IMR-90 (cell line): ENCODE measurements around the gene COL20A1. TPM values are rescaled to one million over a fixed set of nuclear protein-coding genes. Genes with fewer than 3 reads are reported as not detected.

Experiments
- ATAC-seq: fragments of 200-7000 bp; cut with Tn5 transposase; 2 replicates; pipeline ENCODE4 v1.9.1; 2020; ENCODE audit warnings: low read depth, mild to moderate bottlenecking, moderate library complexity
- BruUV-seq: library from RNA; stranded (reverse); fragments of 400-500 nt; replicated peaks from 2 replicates; lab custom pipeline; 2021; lab: Mats Ljungman, UMichigan
- CTCF ChIA-PET: fragments of 300-600 bp; formaldehyde crosslinking; extraction: SDS; loops from one replicate; lab custom pipeline; 2021; ENCODE audit warnings: antibody characterized with exemption; lab: Yijun Ruan, JAX
- POLR2A ChIA-PET: fragments of 300-600 bp; sonication (Branson Sonifier 250); formaldehyde crosslinking; loops from one replicate; lab custom pipeline; 2022; ENCODE audit warnings: antibody characterized with exemption; ENCODE audit not compliant: unreplicated experiment; lab: Charles Lee
- DNase-seq: peaks from one replicate; pipeline ENCODE4 v3.0.0; 2013
- H2AFZ ChIP-seq: replicated peaks from 2 replicates; pipeline ENCODE3; 2013; ENCODE audit warnings: low read length, mild to moderate bottlenecking; ENCODE audit not compliant: poor library complexity
- H2AK5ac ChIP-seq: 2 replicates; pipeline ENCODE4 v1.6.1; 2013; ENCODE audit warnings: low read depth, low read length, inconsistent platforms
- H2AK9ac ChIP-seq: replicated peaks from 2 replicates; pipeline ENCODE3; 2013; ENCODE audit warnings: mild to moderate bottlenecking, low read depth, low read length, moderate library complexity; ENCODE audit not compliant: poor library complexity
- H2BK120ac ChIP-seq: 2 replicates; pipeline ENCODE4 v1.6.1; 2013; ENCODE audit warnings: low read depth, low read length, inconsistent platforms
- H2BK15ac ChIP-seq: 3 replicates; pipeline ENCODE4 v1.6.1; 2013; ENCODE audit warnings: low read depth, low read length, inconsistent platforms
- H2BK20ac ChIP-seq: 2 replicates; pipeline ENCODE4 v1.6.1; 2013; ENCODE audit warnings: low read depth, mild to moderate bottlenecking, inconsistent platforms, low read length, moderate library complexity
- H2BK5ac ChIP-seq: 2 replicates; pipeline ENCODE4 v1.6.1; 2013; ENCODE audit warnings: mild to moderate bottlenecking, low read depth, low read length, inconsistent platforms; ENCODE audit not compliant: poor library complexity, severe bottlenecking
- H3K14ac ChIP-seq: replicated peaks from 2 replicates; pipeline ENCODE4 v1.6.1; 2013; ENCODE audit warnings: low read depth, low read length, inconsistent platforms
- H3K18ac ChIP-seq: 2 replicates; pipeline ENCODE4 v1.6.1; 2013; ENCODE audit warnings: low read depth, low read length, control low read depth
- H3K23ac ChIP-seq: 2 replicates; pipeline ENCODE4 v1.6.1; 2013; ENCODE audit warnings: low read depth, low read length, inconsistent platforms
- H3K27ac ChIP-seq: 2 replicates; pipeline ENCODE4 v1.5.1; 2013; ENCODE audit warnings: mild to moderate bottlenecking, control low read depth, low read length; ENCODE audit not compliant: insufficient read depth
- H3K27me3 ChIP-seq: 2 replicates; pipeline ENCODE4 v1.6.1; 2013; ENCODE audit warnings: low read length; ENCODE audit not compliant: control insufficient read depth, insufficient read depth
- H3K36me3 ChIP-seq: 2 replicates; pipeline ENCODE4 v1.6.1; 2013; ENCODE audit warnings: low read length, mixed read lengths; ENCODE audit not compliant: control insufficient read depth, insufficient read depth
- H3K4ac ChIP-seq: 2 replicates; pipeline ENCODE4 v1.6.1; 2013; ENCODE audit warnings: low read depth, low read length, inconsistent platforms
- H3K4me1 ChIP-seq: 2 replicates; pipeline ENCODE4 v1.6.1; 2013; ENCODE audit warnings: low read length, mixed read lengths; ENCODE audit not compliant: control insufficient read depth, insufficient read depth
- H3K4me2 ChIP-seq: 2 replicates; pipeline ENCODE4 v1.6.1; 2013; ENCODE audit warnings: low read depth, mild to moderate bottlenecking, control low read depth, low read length, moderate library complexity
- H3K4me3 ChIP-seq: 2 replicates; pipeline ENCODE4 v1.5.1; 2013; ENCODE audit warnings: low read depth, mild to moderate bottlenecking, control low read depth, low read length, moderate library complexity; ENCODE audit not compliant: insufficient read depth
- H3K56ac ChIP-seq: 2 replicates; pipeline ENCODE4 v1.6.1; 2013; ENCODE audit warnings: low read length, inconsistent platforms; ENCODE audit not compliant: insufficient read depth; ENCODE audit errors: extremely low read depth
- H3K79me1 ChIP-seq, 2 experiments: 2 replicates each; pipeline ENCODE4 v1.6.1; 2013; ENCODE audit warnings: low read length in 2 of 2, inconsistent platforms in 1 of 2, low read depth in 1 of 2
- H3K9ac ChIP-seq: 2 replicates; pipeline ENCODE4 v1.6.1; 2013; ENCODE audit warnings: low read depth, low read length, control low read depth
- H3K9me1 ChIP-seq: 2 replicates; pipeline ENCODE4 v1.6.1; 2013; ENCODE audit warnings: low read length, inconsistent platforms; ENCODE audit not compliant: insufficient read depth
- H3K9me3 ChIP-seq: 2 replicates; pipeline ENCODE4 v1.6.1; 2013; ENCODE audit warnings: low read length; ENCODE audit not compliant: control insufficient read depth, insufficient read depth
- H4K20me1 ChIP-seq: 2 replicates; pipeline ENCODE4 v1.6.1; 2013; ENCODE audit warnings: low read length, inconsistent platforms; ENCODE audit not compliant: insufficient read depth
- H4K5ac ChIP-seq: 2 replicates; pipeline ENCODE4 v1.6.1; 2013; ENCODE audit warnings: mild to moderate bottlenecking, low read depth, low read length, control low read depth
- H4K8ac ChIP-seq, 2 experiments: 2 replicates each; pipeline ENCODE4 v1.6.1; 2013; ENCODE audit warnings: low read depth in 2 of 2, low read length in 2 of 2, control low read depth in 1 of 2, inconsistent platforms in 1 of 2
- H4K91ac ChIP-seq: 2 replicates; pipeline ENCODE4 v1.6.1; 2013; ENCODE audit warnings: low read depth, low read length, inconsistent platforms; ENCODE audit not compliant: insufficient read depth
- BHLHE40 ChIP-seq: fragments of 150-350 bp; IDR thresholded peaks from 2 replicates; pipeline ENCODE4 v1.6.1; 2016; ENCODE audit warnings: mild to moderate bottlenecking, low read depth, low read length
- CEBPB ChIP-seq: IDR thresholded peaks from 2 replicates; pipeline ENCODE4 v1.6.1; 2012; ENCODE audit warnings: low read depth, low read length, improper control_type of control experiment
- ELK1 ChIP-seq: fragments of 150-350 bp; IDR thresholded peaks from 2 replicates; pipeline ENCODE4 v1.6.1; 2016; ENCODE audit warnings: low read depth, mild to moderate bottlenecking, low read length, moderate library complexity, borderline replicate concordance
- MAFK ChIP-seq: IDR thresholded peaks from 2 replicates; pipeline ENCODE4 v1.6.1; 2012; ENCODE audit warnings: low read depth, low read length, improper control_type of control experiment
- MXI1 ChIP-seq: IDR thresholded peaks from 2 replicates; pipeline ENCODE4 v1.6.1; 2012; ENCODE audit warnings: low read depth, mild to moderate bottlenecking, low read length, moderate library complexity, borderline replicate concordance
- NFE2L2 ChIP-seq: fragments of 150-350 bp; IDR thresholded peaks from 2 replicates; pipeline ENCODE4 v1.6.1; 2016; ENCODE audit warnings: low read depth, mild to moderate bottlenecking, low read length
- POLR2A ChIP-seq: IDR thresholded peaks from 2 replicates; pipeline ENCODE4 v1.6.1; 2012; ENCODE audit warnings: mild to moderate bottlenecking, low read depth, low read length
- RCOR1 ChIP-seq: IDR thresholded peaks from 2 replicates; pipeline ENCODE4 v1.6.1; 2012; ENCODE audit warnings: mild to moderate bottlenecking, low read length, improper control_type of control experiment; ENCODE audit not compliant: insufficient replicate concordance
- SMC3 ChIP-seq: fragments of 150-350 bp; IDR thresholded peaks from 2 replicates; pipeline ENCODE4 v1.6.1; 2016; ENCODE audit warnings: low read depth, mild to moderate bottlenecking, antibody characterized with exemption, low read length, moderate library complexity
- WGBS, 2 experiments: methylation state at CpG; one replicate each; pipeline versions ENCODE4 v1.1.5 to v1.1.7; 2013; ENCODE audit warnings: missing lambda C conversion rate in 2 of 2; ENCODE audit not compliant: insufficient read length in 1 of 2; ENCODE audit errors: extremely low coverage in 2 of 2; 5-methylcytosine and 5-hydroxymethylcytosine counted together
- dilution Hi-C: fragments of 300-500 bp; cut with HindIII; formaldehyde crosslinking; loops from one replicate; pipeline ENCODE4 v1.14.3; 2018; ENCODE audit warnings: low sequenced_read_pairs; ENCODE audit not compliant: unreplicated experiment
- in situ Hi-C: fragments of 300-500 bp; cut with MboI; formaldehyde crosslinking; loops from 3 replicates; pipeline ENCODE4 v1.14.3; 2019; ENCODE audit warnings: low sequenced_read_pairs, inconsistent platforms, mixed read lengths
- intact Hi-C: fragments of 100-400 bp; cut with micrococcal nuclease; formaldehyde crosslinking; loops from 2 replicates; pipeline ENCODE4 v1.10.0; 2022
- polyA plus RNA-seq, 3 experiments: library from polyadenylated mRNA; depleted of rRNA; stranded (reverse); fragments of >200 nt; gene quantifications; 2 replicates each; pipeline ENCODE4 v1.2.3, GENCODE V29; 2012; ENCODE audit warnings: low replicate concordance in 1 of 3
- total RNA-seq: library from RNA; depleted of rRNA; stranded (reverse); fragments of >200 nt; gene quantifications from 2 replicates; pipeline ENCODE4 v1.2.3, GENCODE V29; 2012
- TF ChIP-seq, protein P1 (sequence below): fragments of 150-350 bp; IDR thresholded peaks from 2 replicates; pipeline ENCODE4 v1.6.1; 2017; ENCODE audit warnings: mild to moderate bottlenecking, antibody characterized with exemption, low read length, low read depth
- TF ChIP-seq, protein P2 (sequence below): conservative IDR thresholded peaks from 2 replicates; pipeline ENCODE4 v1.5.1; 2012; ENCODE audit warnings: mild to moderate bottlenecking, low read depth, low read length, improper control_type of control experiment

COL20A1 gene
- total and polyA plus RNA-seq, 2 of the 4 experiments (the other 2 are of a cell fraction) = not detected

- no peak overlapping the region for H4K8ac ChIP-seq
- POLR2A ChIA-PET = no interaction called here
- no peak overlapping the region for H2BK20ac ChIP-seq
- H2BK120ac ChIP-seq = no peak overlapping the region
- H3K23ac ChIP-seq = no peak overlapping the region
- H3K9ac ChIP-seq = no peak overlapping the region
- no peak overlapping the region for H4K5ac ChIP-seq
- peaks cover 6% of the 10 kb centered on the region; the same call in 1 of the 2 replicates for H3K9me1 ChIP-seq
- no peak overlapping the region for H3K4me2 ChIP-seq
- CTCF ChIA-PET = interaction anchor here (1.2 kb wide), 1 partner anchor 53 kb away, joined by 3 read pairs; no protein-coding TSS in a partner anchor
- dilution Hi-C loops (no loop called here), intact Hi-C loops (no loop called here), in situ Hi-C loops (no loop called here)
- H2AK5ac ChIP-seq = no peak overlapping the region
- no peak overlapping the region for H4K91ac ChIP-seq
- peaks cover 18 to 60% of the 10 kb centered on the region in 2 experiments for H3K79me1 ChIP-seq
- DNase-seq (no peak), ATAC-seq (no peak)
- no peak overlapping the region for H3K56ac ChIP-seq
- no peak overlapping the region for H3K4ac ChIP-seq
- no peaks in the 10 kb centered on the region for H3K27me3 ChIP-seq
- H3K9me3 ChIP-seq = no peaks in the 10 kb centered on the region
- no peak overlapping the region for H3K4me3 ChIP-seq
- H3K4me1 ChIP-seq = peaks cover 12% of the 10 kb centered on the region
- H3K36me3 ChIP-seq = peaks cover 57% of the 10 kb centered on the region
- H4K20me1 ChIP-seq = peaks cover 74% of the 10 kb centered on the region
- no peak overlapping the region for H2AK9ac ChIP-seq
- H2BK15ac ChIP-seq = no peak overlapping the region
- no peak for TF ChIP-seq MXI1
- TF ChIP-seq ELK1 = no peak
- TF ChIP-seq, protein P1, sequence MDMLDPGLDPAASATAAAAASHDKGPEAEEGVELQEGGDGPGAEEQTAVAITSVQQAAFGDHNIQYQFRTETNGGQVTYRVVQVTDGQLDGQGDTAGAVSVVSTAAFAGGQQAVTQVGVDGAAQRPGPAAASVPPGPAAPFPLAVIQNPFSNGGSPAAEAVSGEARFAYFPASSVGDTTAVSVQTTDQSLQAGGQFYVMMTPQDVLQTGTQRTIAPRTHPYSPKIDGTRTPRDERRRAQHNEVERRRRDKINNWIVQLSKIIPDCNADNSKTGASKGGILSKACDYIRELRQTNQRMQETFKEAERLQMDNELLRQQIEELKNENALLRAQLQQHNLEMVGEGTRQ = no peak
- TF ChIP-seq RCOR1 = no peak
- TF ChIP-seq, protein P2, sequence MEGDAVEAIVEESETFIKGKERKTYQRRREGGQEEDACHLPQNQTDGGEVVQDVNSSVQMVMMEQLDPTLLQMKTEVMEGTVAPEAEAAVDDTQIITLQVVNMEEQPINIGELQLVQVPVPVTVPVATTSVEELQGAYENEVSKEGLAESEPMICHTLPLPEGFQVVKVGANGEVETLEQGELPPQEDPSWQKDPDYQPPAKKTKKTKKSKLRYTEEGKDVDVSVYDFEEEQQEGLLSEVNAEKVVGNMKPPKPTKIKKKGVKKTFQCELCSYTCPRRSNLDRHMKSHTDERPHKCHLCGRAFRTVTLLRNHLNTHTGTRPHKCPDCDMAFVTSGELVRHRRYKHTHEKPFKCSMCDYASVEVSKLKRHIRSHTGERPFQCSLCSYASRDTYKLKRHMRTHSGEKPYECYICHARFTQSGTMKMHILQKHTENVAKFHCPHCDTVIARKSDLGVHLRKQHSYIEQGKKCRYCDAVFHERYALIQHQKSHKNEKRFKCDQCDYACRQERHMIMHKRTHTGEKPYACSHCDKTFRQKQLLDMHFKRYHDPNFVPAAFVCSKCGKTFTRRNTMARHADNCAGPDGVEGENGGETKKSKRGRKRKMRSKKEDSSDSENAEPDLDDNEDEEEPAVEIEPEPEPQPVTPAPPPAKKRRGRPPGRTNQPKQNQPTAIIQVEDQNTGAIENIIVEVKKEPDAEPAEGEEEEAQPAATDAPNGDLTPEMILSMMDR = no peak
- no peak for TF ChIP-seq MAFK
- no peak for TF ChIP-seq BHLHE40
- TF ChIP-seq POLR2A = no peak
- no peak for TF ChIP-seq SMC3
- TF ChIP-seq NFE2L2 = no peak
- no peak for TF ChIP-seq CEBPB
- no peak overlapping the region for H2BK5ac ChIP-seq
- WGBS, 2 experiments = 93% methylated on average over 17 of the region's 20 CpGs; no CpG with 5 or more reads in 1 of the 2 experiments
- no peak overlapping the region for H2AFZ ChIP-seq
- H3K18ac ChIP-seq = no peak overlapping the region
- no TSS peak for BruUV-seq
- H3K27ac ChIP-seq = no peak overlapping the region
- H3K14ac ChIP-seq = no peak overlapping the region
These were observed 16.0 kb upstream of the COL20A1 start for GRCh38 chr20:63276956-63277355.
